Cardiac fibroblast (primary cell): Measurements from ENCODE around the gene PALM.

Source experiments
- DNase-seq, 2 donors: peaks; one replicate each; pipeline versions ENCODE4 v3.0.0 to v3.0.0-alpha.2; 2010; ENCODE audit warnings: low read depth in 2 of 2
- H3K4me3 ChIP-seq, 2 donors: replicated peaks in 1 of 2; 1 replicate in 1 of 2; 2 replicates in 1 of 2; pipeline ENCODE4 v1.5.1; 2011; ENCODE audit warnings: low read depth in 2 of 2, low read length in 2 of 2, mild to moderate bottlenecking in 2 of 2, moderate library complexity in 1 of 2
- CTCF ChIP-seq: IDR thresholded peaks from one replicate; pipeline ENCODE4 v1.5.1; 2011; ENCODE audit warnings: low read depth, mild to moderate bottlenecking, low read length, inconsistent platforms

Gene PALM

GRCh38 chr19:729965-730668 is 21.4 kb downstream of the PALM start:
- TF ChIP-seq CTCF, result no peak

GRCh38 chr19:731000-731399 is 22.3 kb downstream of the PALM start:
- no peak for TF ChIP-seq CTCF
- DNase-seq, result no peak
- H3K4me3 ChIP-seq, result no peak overlapping the region

More at GRCh38 chr19:729965-730668, 21.4 kb downstream of the PALM start:
- DNase-seq, result no peak
- H3K4me3 ChIP-seq, result no peak overlapping the region

GRCh38 chr19:732148-733069 is 23.7 kb downstream of the PALM start:
- no peak overlapping the region for H3K4me3 ChIP-seq
- no peak for DNase-seq
- TF ChIP-seq CTCF, result no peak

- no peak for DNase-seq
- H3K4me3 ChIP-seq, result no peak overlapping the region
- TF ChIP-seq CTCF, result no peak
Observed at GRCh38 chr19:734716-735115, 26.0 kb downstream of the PALM start.

- no peak overlapping the region for H3K4me3 ChIP-seq
- no peak for TF ChIP-seq CTCF
- DNase-seq, result no peak
Observed at GRCh38 chr19:736125-736524, 27.4 kb downstream of the PALM start.

- peak; percentile 29 to 63 for DNase-seq
- peak; percentile 70 for TF ChIP-seq CTCF
- H3K4me3 ChIP-seq, result no peak overlapping the region
Observed at GRCh38 chr19:737591-738093, 28.9 kb downstream of the PALM start.
